Memory B cell (primary cell): Measurements from ENCODE around the gene AGAP6.
"Not testable (repeated sequence)": the region's sequence is repeated elsewhere in the genome, so short reads cannot be mapped to it uniquely, and the experiment has no call there.

Experiments used
- ATAC-seq: fragments of 150-1000 bp; cut with Tn5 transposase; 2 replicates; pipeline ENCODE4 v1.10.0; 2021; ENCODE audit warnings: low read depth, mild to moderate bottlenecking, moderate library complexity
- DNase-seq, 2 donors: peaks; one replicate each; pipeline ENCODE4 v3.0.0; 2022; ENCODE audit warnings: low spot score in 2 of 2
- H3K27ac Mint-ChIP-seq: one replicate; pipeline ENCODE4 v1.8.0; 2022; ENCODE audit warnings: mild to moderate bottlenecking, moderate library complexity, mixed read lengths
- H3K27me3 Mint-ChIP-seq: one replicate; pipeline ENCODE4 v1.8.0; 2022; ENCODE audit warnings: mixed read lengths
- H3K36me3 Mint-ChIP-seq: one replicate; pipeline ENCODE4 v1.8.0; 2022; ENCODE audit warnings: mild to moderate bottlenecking, mixed read lengths
- H3K4me1 Mint-ChIP-seq: one replicate; pipeline ENCODE4 v1.8.0; 2022; ENCODE audit warnings: mixed read lengths
- H3K4me3 Mint-ChIP-seq: one replicate; pipeline ENCODE4 v1.8.0; 2022; ENCODE audit warnings: mild to moderate bottlenecking, moderate library complexity, mixed read lengths
- H3K9me3 Mint-ChIP-seq: one replicate; pipeline ENCODE4 v1.8.0; 2022; ENCODE audit warnings: mixed read lengths

AGAP6 gene

DNA sequence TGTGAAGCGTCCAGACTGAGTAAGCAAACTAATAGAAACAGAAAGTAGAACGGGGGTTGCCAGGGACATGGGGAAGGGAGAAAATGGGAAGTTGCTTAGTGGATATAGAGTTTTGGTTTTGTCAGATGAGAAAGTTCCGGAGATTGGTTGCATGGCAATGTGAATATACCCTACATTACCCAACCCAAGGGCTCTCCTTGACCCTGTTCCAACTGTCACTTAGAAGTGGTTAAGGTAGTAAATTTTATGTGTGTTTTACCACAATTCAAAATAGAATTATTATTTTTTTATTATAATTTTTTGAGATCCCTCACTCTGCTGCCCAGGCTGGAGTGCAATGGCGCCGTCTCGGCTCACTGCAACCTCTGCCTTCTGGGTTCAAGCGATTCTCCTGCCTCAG, 25.8 kb downstream of the AGAP6 start:
- H3K27ac Mint-ChIP-seq, H3K4me3 Mint-ChIP-seq, H3K27me3 Mint-ChIP-seq: not testable (repeated sequence)

GRCh38 chr10:50015596-50016220, 27.5 kb downstream of the AGAP6 start:
- not testable (repeated sequence) for H3K9me3 Mint-ChIP-seq, DNase-seq, ATAC-seq, H3K27ac Mint-ChIP-seq, H3K4me1 Mint-ChIP-seq, H3K27me3 Mint-ChIP-seq, H3K4me3 Mint-ChIP-seq, H3K36me3 Mint-ChIP-seq

More for the DNA sequence above, 25.8 kb downstream of the AGAP6 start:
- H3K4me1 Mint-ChIP-seq, ATAC-seq, H3K9me3 Mint-ChIP-seq, DNase-seq, H3K36me3 Mint-ChIP-seq: not testable (repeated sequence)

GRCh38 chr10:50016926-50017325, 28.7 kb downstream of the AGAP6 start:
- H3K4me1 Mint-ChIP-seq, H3K9me3 Mint-ChIP-seq, H3K36me3 Mint-ChIP-seq, H3K27me3 Mint-ChIP-seq, DNase-seq, H3K27ac Mint-ChIP-seq, ATAC-seq, H3K4me3 Mint-ChIP-seq: not testable (repeated sequence)

DNA sequence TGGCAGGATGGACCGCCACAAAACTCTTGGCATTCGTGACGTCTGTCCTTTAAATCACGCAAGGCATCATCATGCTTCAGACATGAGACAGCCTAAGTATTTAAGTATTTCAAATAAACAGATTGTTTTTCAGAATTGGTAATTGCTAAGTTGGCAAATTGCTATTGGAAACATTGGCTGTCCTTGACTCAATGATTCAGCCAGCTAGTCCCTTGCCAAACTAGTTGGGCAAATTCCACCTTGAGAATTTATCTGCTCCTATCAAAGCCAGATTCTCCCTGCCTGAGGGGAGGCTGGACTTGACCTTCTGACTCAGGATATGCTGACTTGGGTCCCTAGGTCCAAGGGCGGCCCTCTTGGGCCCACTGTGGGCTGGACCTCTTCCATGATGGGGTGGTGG, 29.4 kb downstream of the AGAP6 start:
- H3K27ac Mint-ChIP-seq, H3K9me3 Mint-ChIP-seq, DNase-seq, H3K27me3 Mint-ChIP-seq, H3K4me1 Mint-ChIP-seq, H3K4me3 Mint-ChIP-seq, H3K36me3 Mint-ChIP-seq, ATAC-seq: not testable (repeated sequence)

DNA sequence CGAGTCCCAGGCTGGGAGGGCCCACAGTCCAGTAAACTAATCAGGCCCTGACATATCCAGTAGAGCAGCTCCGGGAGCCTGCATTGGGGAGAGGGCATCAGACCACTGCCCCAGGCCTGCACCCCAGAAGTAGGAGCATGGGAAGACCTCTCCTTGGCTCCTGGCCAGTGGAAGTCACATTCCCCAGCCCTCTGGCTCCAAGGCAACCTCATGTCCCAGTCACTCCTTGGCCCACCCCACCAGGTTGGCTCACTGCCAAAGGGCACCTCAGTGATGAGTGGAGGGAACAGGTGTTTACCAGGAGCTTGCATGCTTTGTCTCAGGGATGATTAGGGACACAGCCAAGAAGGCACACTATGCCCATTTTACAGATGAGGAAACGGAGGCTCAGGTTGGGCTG, 31.1 kb downstream of the AGAP6 start:
- not testable (repeated sequence) for H3K27me3 Mint-ChIP-seq, H3K9me3 Mint-ChIP-seq, DNase-seq, H3K27ac Mint-ChIP-seq, H3K4me3 Mint-ChIP-seq, H3K4me1 Mint-ChIP-seq, H3K36me3 Mint-ChIP-seq, ATAC-seq

DNA sequence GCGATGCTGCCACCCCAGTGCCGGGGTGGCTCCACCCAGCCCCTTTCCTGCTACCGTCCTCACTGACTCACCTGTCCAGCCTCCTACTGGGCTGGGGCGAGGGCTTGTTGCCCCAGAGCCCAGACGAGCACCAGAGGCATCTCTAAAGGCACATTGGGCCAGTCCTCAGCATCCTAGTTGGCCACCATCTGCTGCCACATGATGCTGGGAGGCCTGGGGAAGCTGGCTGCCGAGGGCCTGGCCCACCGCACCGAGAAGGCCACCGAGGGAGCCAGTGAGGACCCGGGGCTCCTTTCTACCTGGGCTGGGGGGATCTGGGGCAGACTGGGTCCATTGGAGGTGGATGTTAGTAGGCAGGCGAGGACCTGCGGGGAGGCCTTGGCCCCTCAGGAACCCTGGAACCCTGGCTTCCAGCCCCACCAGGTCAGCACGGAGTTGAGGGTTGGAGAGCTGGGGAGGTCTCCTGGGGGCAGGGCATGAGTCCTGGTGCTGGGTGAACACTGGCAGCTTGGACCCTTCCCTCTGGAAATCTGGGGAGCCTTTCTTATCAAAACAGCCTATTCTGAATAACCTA, 32.3 kb downstream of the AGAP6 start:
- H3K4me1 Mint-ChIP-seq, ATAC-seq, H3K4me3 Mint-ChIP-seq, H3K27me3 Mint-ChIP-seq, H3K36me3 Mint-ChIP-seq, H3K27ac Mint-ChIP-seq, H3K9me3 Mint-ChIP-seq, DNase-seq: not testable (repeated sequence)

- ATAC-seq (no peak), DNase-seq (no peak)
- no peak overlapping the region for H3K27ac Mint-ChIP-seq
- no peaks in the 10 kb centered on the region for H3K36me3 Mint-ChIP-seq
- no peaks in the 10 kb centered on the region for H3K9me3 Mint-ChIP-seq
- H3K4me1 Mint-ChIP-seq: no peaks in the 10 kb centered on the region
- peaks cover 16% of the 10 kb centered on the region for H3K27me3 Mint-ChIP-seq
- no peak overlapping the region for H3K4me3 Mint-ChIP-seq
Measured at GRCh38 chr10:50021646-50022045, 33.4 kb downstream of the AGAP6 start.

- not testable (repeated sequence) for H3K27ac Mint-ChIP-seq, H3K36me3 Mint-ChIP-seq, H3K4me3 Mint-ChIP-seq, H3K9me3 Mint-ChIP-seq, H3K4me1 Mint-ChIP-seq, DNase-seq, ATAC-seq
- H3K27me3 Mint-ChIP-seq: peaks cover 24% of the 10 kb centered on the region
Measured at GRCh38 chr10:50024716-50025383, 36.6 kb downstream of the AGAP6 start.

DNA sequence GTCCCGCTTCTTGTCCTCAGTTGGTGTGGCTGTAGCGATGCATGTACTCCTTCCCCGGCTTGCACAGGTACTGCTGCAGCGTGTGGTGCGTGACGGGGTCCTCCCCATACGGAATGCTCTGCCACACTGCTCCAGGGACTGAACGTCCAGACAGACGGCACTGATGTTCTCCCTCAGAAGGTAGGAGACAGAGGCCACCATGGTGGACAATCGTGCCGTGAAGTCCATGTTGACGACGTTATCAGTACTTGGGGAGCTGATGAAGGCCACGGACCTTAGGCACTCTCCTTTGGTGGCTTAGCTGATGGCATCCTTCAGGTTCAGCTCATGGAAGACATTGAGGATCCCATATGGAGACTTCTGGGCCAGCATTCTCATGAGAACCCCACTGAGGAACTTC, 37.4 kb downstream of the AGAP6 start:
- H3K27ac Mint-ChIP-seq: no peak overlapping the region
- H3K9me3 Mint-ChIP-seq: no peaks in the 10 kb centered on the region
- no peak for ATAC-seq
- DNase-seq: no peak
- H3K27me3 Mint-ChIP-seq: peaks cover 24% of the 10 kb centered on the region
- no peaks in the 10 kb centered on the region for H3K36me3 Mint-ChIP-seq
- H3K4me1 Mint-ChIP-seq: no peaks in the 10 kb centered on the region
- no peak overlapping the region for H3K4me3 Mint-ChIP-seq

DNA sequence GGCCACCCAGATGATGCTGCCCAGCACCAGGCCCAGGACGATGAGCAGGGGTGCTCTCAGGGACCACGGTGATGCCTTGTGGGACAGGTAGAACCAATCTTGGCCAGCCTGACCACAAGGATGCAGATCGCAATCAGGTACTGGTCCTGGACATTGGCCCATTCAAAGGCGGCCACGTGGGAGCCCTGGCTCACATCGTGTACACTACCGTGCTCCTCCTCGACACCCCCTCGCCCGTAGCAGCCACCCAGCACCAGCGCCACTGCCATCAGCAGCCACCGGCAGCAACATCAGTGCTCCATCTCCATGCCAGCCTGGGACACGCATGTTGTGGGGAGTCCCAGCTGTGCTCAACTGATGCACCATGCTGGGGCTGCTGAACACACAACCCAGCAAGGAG, 39.0 kb downstream of the AGAP6 start:
- no peaks in the 10 kb centered on the region for H3K4me1 Mint-ChIP-seq
- DNase-seq (no peak), ATAC-seq (no peak)
- no peaks in the 10 kb centered on the region for H3K9me3 Mint-ChIP-seq
- H3K27ac Mint-ChIP-seq: no peak overlapping the region
- peaks cover 28% of the 10 kb centered on the region for H3K27me3 Mint-ChIP-seq
- no peak overlapping the region for H3K4me3 Mint-ChIP-seq
- no peaks in the 10 kb centered on the region for H3K36me3 Mint-ChIP-seq

- no peaks in the 10 kb centered on the region for H3K4me1 Mint-ChIP-seq
- H3K9me3 Mint-ChIP-seq: no peaks in the 10 kb centered on the region
- ATAC-seq: no peak
- H3K27me3 Mint-ChIP-seq: peaks cover 8% of the 10 kb centered on the region
- DNase-seq: no peak
- H3K4me3 Mint-ChIP-seq: no peak overlapping the region
- no peaks in the 10 kb centered on the region for H3K36me3 Mint-ChIP-seq
- no peak overlapping the region for H3K27ac Mint-ChIP-seq
Measured at GRCh38 chr10:50033481-50033880, 45.3 kb downstream of the AGAP6 start.

DNA sequence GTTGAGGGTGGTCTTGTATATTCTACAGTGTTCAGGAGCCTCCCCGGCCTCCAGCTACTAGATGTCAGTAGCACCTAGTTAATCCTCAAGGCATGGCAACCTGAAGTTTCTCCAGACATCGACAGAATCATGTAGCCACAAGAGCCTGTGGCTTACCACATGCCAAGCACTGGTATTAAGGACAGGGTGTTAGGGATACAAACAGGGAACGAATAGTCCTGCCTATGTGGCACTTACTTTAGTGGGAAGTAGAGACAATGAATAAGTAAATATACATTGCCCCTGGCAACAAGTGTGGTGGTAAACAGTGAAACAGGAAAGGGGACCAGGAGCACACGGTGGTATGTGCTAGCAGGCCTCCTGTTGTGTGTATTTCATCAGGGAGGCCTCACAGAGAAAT, 47.1 kb downstream of the AGAP6 start:
- ATAC-seq: not testable (repeated sequence)

GRCh38 chr10:50044941-50045664, 56.9 kb downstream of the AGAP6 start:
- no peaks in the 10 kb centered on the region for H3K27me3 Mint-ChIP-seq
- H3K36me3 Mint-ChIP-seq: peaks cover 4% of the 10 kb centered on the region
- H3K27ac Mint-ChIP-seq: no peak overlapping the region
- H3K4me3 Mint-ChIP-seq: no peak overlapping the region
- ATAC-seq (no peak), DNase-seq (no peak)
- H3K4me1 Mint-ChIP-seq: no peaks in the 10 kb centered on the region
- H3K9me3 Mint-ChIP-seq: no peaks in the 10 kb centered on the region

More for the DNA sequence above, 47.1 kb downstream of the AGAP6 start:
- not testable (repeated sequence) for H3K9me3 Mint-ChIP-seq, H3K27me3 Mint-ChIP-seq, H3K4me3 Mint-ChIP-seq, DNase-seq, H3K27ac Mint-ChIP-seq, H3K4me1 Mint-ChIP-seq, H3K36me3 Mint-ChIP-seq

GRCh38 chr10:50046457-50046856, 58.3 kb downstream of the AGAP6 start:
- ATAC-seq, H3K4me3 Mint-ChIP-seq, DNase-seq, H3K4me1 Mint-ChIP-seq, H3K9me3 Mint-ChIP-seq, H3K27ac Mint-ChIP-seq, H3K36me3 Mint-ChIP-seq, H3K27me3 Mint-ChIP-seq: not testable (repeated sequence)
